Measurements from ENCODE around the gene UPK3BL1. TPM values are rescaled to one million over a fixed set of nuclear protein-coding genes. Genes with fewer than 3 reads are reported as not detected.
"Not testable (repeated sequence)": the region's sequence is repeated elsewhere in the genome, so short reads cannot be mapped to it uniquely, and the experiment has no call there.

Gene UPK3BL1
- total and polyA plus RNA-seq, 2 of the 13 experiments (the other 11 are each of a cell fraction or from before 2014, with no cell fraction given), result 6.3 to 13.8 TPM

GRCh38 chr7:102666850-102667249, 24.3 kb upstream of the UPK3BL1 start:
- POLR2A ChIA-PET; intact Hi-C loops (cut with micrococcal nuclease; ENCODE audit: unreplicated experiment); H3K9me3 ChIP-seq (ENCODE audit: low read length); H3K4me1 ChIP-seq (ENCODE audit: insufficient read depth, low read length); ATAC-seq; H3K4me2 ChIP-seq (ENCODE audit: low read depth, low read length); H3K27ac ChIP-seq (ENCODE audit: extremely low read length, insufficient read depth, low read length); H3K36me3 ChIP-seq (replicated peaks in 1 of 2; ENCODE audit: control insufficient read depth in 1 of 2, insufficient read depth in 2 of 2, low read length in 2 of 2); H3K4me3 ChIP-seq (replicated peaks in 1 of 3; ENCODE audit: insufficient read depth in 1 of 3, low read depth in 2 of 3, low read length in 3 of 3); H3K9ac ChIP-seq (ENCODE audit: insufficient read depth, low read depth, low read length); CTCF ChIA-PET (ENCODE audit: low intra/inter-chr PET ratio, low total read pairs); H3K27me3 ChIP-seq (ENCODE audit: control insufficient read depth in 1 of 2, insufficient read depth in 2 of 2, low read length in 2 of 2); H2AFZ ChIP-seq (ENCODE audit: low read length); H4K20me1 ChIP-seq (ENCODE audit: insufficient read depth, low read length); in situ Hi-C loops (cut with HindIII; ENCODE audit: extremely low pct_ligation_motif_present, low pct_unique_long_range_greater_than_20kb); BruUV-seq (replicated peaks); DNase-seq (ENCODE audit: low spot score); H3K79me2 ChIP-seq (ENCODE audit: insufficient read depth, low read length); FAIRE-seq: not testable (repeated sequence)
- no CpG with 5 or more reads among the region's 16 CpGs for WGBS (ENCODE audit: low lambda C conversion rate)

- FAIRE-seq; intact Hi-C loops (cut with micrococcal nuclease; ENCODE audit: unreplicated experiment); H3K27ac ChIP-seq (ENCODE audit: extremely low read length, insufficient read depth, low read length); POLR2A ChIA-PET; H4K20me1 ChIP-seq (ENCODE audit: insufficient read depth, low read length); H3K4me1 ChIP-seq (ENCODE audit: insufficient read depth, low read length); H3K36me3 ChIP-seq (replicated peaks in 1 of 2; ENCODE audit: control insufficient read depth in 1 of 2, insufficient read depth in 2 of 2, low read length in 2 of 2); H3K4me3 ChIP-seq (replicated peaks in 1 of 3; ENCODE audit: insufficient read depth in 1 of 3, low read depth in 2 of 3, low read length in 3 of 3); CTCF ChIA-PET (ENCODE audit: low intra/inter-chr PET ratio, low total read pairs); ATAC-seq; H3K9me3 ChIP-seq (ENCODE audit: low read length); H2AFZ ChIP-seq (ENCODE audit: low read length); H3K79me2 ChIP-seq (ENCODE audit: insufficient read depth, low read length); H3K9ac ChIP-seq (ENCODE audit: insufficient read depth, low read depth, low read length); H3K27me3 ChIP-seq (ENCODE audit: control insufficient read depth in 1 of 2, insufficient read depth in 2 of 2, low read length in 2 of 2); DNase-seq (ENCODE audit: low spot score); H3K4me2 ChIP-seq (ENCODE audit: low read depth, low read length); in situ Hi-C loops (cut with HindIII; ENCODE audit: extremely low pct_ligation_motif_present, low pct_unique_long_range_greater_than_20kb): not testable (repeated sequence)
- 96% methylated on average over 6 of the region's 11 CpGs for WGBS (ENCODE audit: low lambda C conversion rate)
- BruUV-seq (replicated peaks), result TSS peak; percentile 31
Observed at GRCh38 chr7:102664765-102665164, 22.2 kb upstream of the UPK3BL1 start.

GRCh38 chr7:102649924-102650323, 7.3 kb upstream of the UPK3BL1 start, which contains the start of gene SPDYE2B:
Gene SPDYE2B, plus strand, starts transcription at chr7:102650319. Its CDS starts 2,030 bp downstream, at chr7:102652349.
- H3K9me3 ChIP-seq (ENCODE audit: low read length); in situ Hi-C loops (cut with HindIII; ENCODE audit: extremely low pct_ligation_motif_present, low pct_unique_long_range_greater_than_20kb); H3K4me1 ChIP-seq (ENCODE audit: insufficient read depth, low read length); DNase-seq (ENCODE audit: low spot score); BruUV-seq (replicated peaks); intact Hi-C loops (cut with micrococcal nuclease; ENCODE audit: unreplicated experiment); POLR2A ChIA-PET; H3K79me2 ChIP-seq (ENCODE audit: insufficient read depth, low read length); CTCF ChIA-PET (ENCODE audit: low intra/inter-chr PET ratio, low total read pairs); H3K27me3 ChIP-seq (ENCODE audit: control insufficient read depth in 1 of 2, insufficient read depth in 2 of 2, low read length in 2 of 2); FAIRE-seq; H2AFZ ChIP-seq (ENCODE audit: low read length); H3K27ac ChIP-seq (ENCODE audit: extremely low read length, insufficient read depth, low read length); H3K9ac ChIP-seq (ENCODE audit: insufficient read depth, low read depth, low read length); H3K36me3 ChIP-seq (replicated peaks in 1 of 2; ENCODE audit: control insufficient read depth in 1 of 2, insufficient read depth in 2 of 2, low read length in 2 of 2); H3K4me3 ChIP-seq (replicated peaks in 1 of 3; ENCODE audit: insufficient read depth in 1 of 3, low read depth in 2 of 3, low read length in 3 of 3); H4K20me1 ChIP-seq (ENCODE audit: insufficient read depth, low read length); H3K4me2 ChIP-seq (ENCODE audit: low read depth, low read length): not testable (repeated sequence)
- WGBS (ENCODE audit: low lambda C conversion rate), result no CpG with 5 or more reads among the region's 4 CpGs
- peak; percentile 34; the same call in 1 of the 3 replicates for ATAC-seq

- DNase-seq (ENCODE audit: low spot score); intact Hi-C loops (cut with micrococcal nuclease; ENCODE audit: unreplicated experiment); POLR2A ChIA-PET; CTCF ChIA-PET (ENCODE audit: low intra/inter-chr PET ratio, low total read pairs); in situ Hi-C loops (cut with HindIII; ENCODE audit: extremely low pct_ligation_motif_present, low pct_unique_long_range_greater_than_20kb); H3K36me3 ChIP-seq (replicated peaks in 1 of 2; ENCODE audit: control insufficient read depth in 1 of 2, insufficient read depth in 2 of 2, low read length in 2 of 2); BruUV-seq (replicated peaks); H3K9me3 ChIP-seq (ENCODE audit: low read length); H3K4me3 ChIP-seq (replicated peaks in 1 of 3; ENCODE audit: insufficient read depth in 1 of 3, low read depth in 2 of 3, low read length in 3 of 3); H3K27ac ChIP-seq (ENCODE audit: extremely low read length, insufficient read depth, low read length); H3K79me2 ChIP-seq (ENCODE audit: insufficient read depth, low read length); H3K4me1 ChIP-seq (ENCODE audit: insufficient read depth, low read length); H3K27me3 ChIP-seq (ENCODE audit: control insufficient read depth in 1 of 2, insufficient read depth in 2 of 2, low read length in 2 of 2); H4K20me1 ChIP-seq (ENCODE audit: insufficient read depth, low read length); H3K9ac ChIP-seq (ENCODE audit: insufficient read depth, low read depth, low read length); FAIRE-seq; H3K4me2 ChIP-seq (ENCODE audit: low read depth, low read length); H2AFZ ChIP-seq (ENCODE audit: low read length): not testable (repeated sequence)
- ATAC-seq, result peak; percentile 38
- 95% methylated on average over 6 of the region's 7 CpGs for WGBS (ENCODE audit: low lambda C conversion rate)
Observed at GRCh38 chr7:102647813-102648212, 5.2 kb upstream of the UPK3BL1 start.
